PC-9 (cell line): Measurements from ENCODE around the gene AFG1L. TPM values are rescaled to one million over a fixed set of nuclear protein-coding genes. Genes with fewer than 3 reads are reported as not detected.

ENCODE experiments used
- BruUV-seq: library from RNA; stranded (reverse); fragments of 400-500 nt; replicated peaks from 2 replicates; lab custom pipeline; 2021; lab: Mats Ljungman, UMichigan
- CTCF ChIA-PET: fragments of 300-600 bp; sonication (Branson Sonifier 250); formaldehyde crosslinking; loops from one replicate; lab custom pipeline; 2022; ENCODE audit warnings: antibody characterized with exemption; lab: Charles Lee
- POLR2A ChIA-PET: fragments of 300-600 bp; sonication (Branson Sonifier 250); formaldehyde crosslinking; loops from one replicate; lab custom pipeline; 2022; ENCODE audit warnings: antibody characterized with exemption; ENCODE audit not compliant: unreplicated experiment; lab: Charles Lee
- DNase-seq, 2 experiments: peaks; one replicate each; pipeline versions ENCODE4 v3.0.0 to v3.0.0-alpha.2; 2015 to 2022; ENCODE audit warnings: mixed read lengths in 1 of 2
- H2AFZ ChIP-seq: fragments of 200-600 bp; sonication (generic); 2 replicates; pipeline ENCODE4 v1.8.1; 2017; ENCODE audit warnings: antibody characterized with exemption
- H3F3A ChIP-seq: fragments of 200-600 bp; sonication (generic); 2 replicates; pipeline ENCODE4 v1.8.1; 2017; ENCODE audit warnings: antibody characterized with exemption, mild to moderate bottlenecking, low read depth; ENCODE audit not compliant: insufficient read depth
- H3K27ac ChIP-seq: fragments of 200-600 bp; sonication (generic); 2 replicates; pipeline ENCODE4 v1.6.1; 2016; ENCODE audit warnings: mixed run types
- H3K27me3 ChIP-seq: fragments of 200-600 bp; sonication (generic); 2 replicates; pipeline ENCODE4 v1.6.1; 2016; ENCODE audit warnings: low read depth, mixed run types; ENCODE audit not compliant: insufficient read depth
- H3K36me3 ChIP-seq: fragments of 200-600 bp; sonication (generic); 2 replicates; pipeline ENCODE4 v1.6.1; 2016; ENCODE audit warnings: low read depth, mixed run types
- H3K4me1 ChIP-seq: fragments of 200-600 bp; sonication (generic); replicated peaks from 2 replicates; pipeline ENCODE4 v1.6.1; 2016; ENCODE audit warnings: mixed run types; ENCODE audit not compliant: insufficient read depth
- H3K4me2 ChIP-seq: fragments of 200-600 bp; sonication (generic); 2 replicates; pipeline ENCODE4 v1.6.1; 2017; ENCODE audit warnings: mixed run types
- H3K4me3 ChIP-seq: fragments of 200-600 bp; sonication (generic); 2 replicates; pipeline ENCODE4 v1.6.1; 2016; ENCODE audit warnings: mixed run types
- H3K79me2 ChIP-seq: fragments of 200-600 bp; sonication (generic); 2 replicates; pipeline ENCODE4 v1.6.1; 2017; ENCODE audit warnings: low read depth, mixed run types
- H3K9me2 ChIP-seq: fragments of 200-600 bp; sonication (generic); 2 replicates; pipeline ENCODE4 v1.8.1; 2017; ENCODE audit warnings: mild to moderate bottlenecking; ENCODE audit not compliant: insufficient read depth
- H3K9me3 ChIP-seq: fragments of 200-600 bp; sonication (generic); 2 replicates; pipeline ENCODE4 v1.8.1; 2016; ENCODE audit warnings: low read depth; ENCODE audit not compliant: insufficient read depth
- H4K20me1 ChIP-seq: fragments of 200-600 bp; sonication (generic); 2 replicates; pipeline ENCODE4 v1.8.1; 2017; ENCODE audit not compliant: insufficient read depth
- EZH2 ChIP-seq: fragments of 200-600 bp; sonication (generic); IDR thresholded peaks from 2 replicates; pipeline ENCODE4 v1.8.0; 2017; ENCODE audit warnings: antibody characterized with exemption, low read depth
- intact Hi-C: fragments of 100-400 bp; cut with micrococcal nuclease; formaldehyde crosslinking; loops from one replicate; pipeline ENCODE4 v1.10.0; 2022; ENCODE audit not compliant: unreplicated experiment
- total RNA-seq: library from RNA; stranded (reverse); gene quantifications from 2 replicates; pipeline ENCODE4 v1.2.3, GENCODE V29; 2021
- TF ChIP-seq, protein P1 (sequence below): fragments of 200-600 bp; sonication (generic); conservative IDR thresholded peaks from 2 replicates; pipeline ENCODE4 v1.6.1; 2017; ENCODE audit warnings: mixed run types, antibody characterized with exemption, mild to moderate bottlenecking, moderate library complexity

Gene AFG1L
- total RNA-seq, 1 experiment from 2014 or later: 8.9 TPM

DNA sequence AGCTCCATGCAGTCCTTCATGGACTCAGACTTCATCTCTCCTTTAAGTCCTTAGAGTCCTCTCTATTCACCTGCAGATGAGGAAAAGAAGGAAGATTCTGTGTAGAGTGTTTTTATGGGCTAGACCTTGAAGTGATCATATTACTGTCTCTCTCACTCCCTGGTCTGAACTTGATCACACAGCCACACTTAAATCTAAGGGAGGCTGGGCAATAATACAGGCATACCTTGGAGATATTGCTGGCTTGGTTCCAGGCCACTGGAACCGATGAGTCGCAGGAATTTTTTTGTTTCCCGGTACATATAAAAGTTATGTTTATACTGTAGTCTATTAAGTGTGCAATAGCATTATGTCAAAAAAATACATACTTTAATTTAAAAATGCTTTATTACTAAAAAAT lies 206.7 kb downstream of the AFG1L start:
- no peaks in the 10 kb centered on the region for H3K9me3 ChIP-seq
- H2AFZ ChIP-seq: no peak overlapping the region
- intact Hi-C loops: no loop called here
- H4K20me1 ChIP-seq: no peaks in the 10 kb centered on the region
- peaks cover 5% of the 10 kb centered on the region for H3F3A ChIP-seq
- TF ChIP-seq EZH2: no peak
- TF ChIP-seq, protein P1, sequence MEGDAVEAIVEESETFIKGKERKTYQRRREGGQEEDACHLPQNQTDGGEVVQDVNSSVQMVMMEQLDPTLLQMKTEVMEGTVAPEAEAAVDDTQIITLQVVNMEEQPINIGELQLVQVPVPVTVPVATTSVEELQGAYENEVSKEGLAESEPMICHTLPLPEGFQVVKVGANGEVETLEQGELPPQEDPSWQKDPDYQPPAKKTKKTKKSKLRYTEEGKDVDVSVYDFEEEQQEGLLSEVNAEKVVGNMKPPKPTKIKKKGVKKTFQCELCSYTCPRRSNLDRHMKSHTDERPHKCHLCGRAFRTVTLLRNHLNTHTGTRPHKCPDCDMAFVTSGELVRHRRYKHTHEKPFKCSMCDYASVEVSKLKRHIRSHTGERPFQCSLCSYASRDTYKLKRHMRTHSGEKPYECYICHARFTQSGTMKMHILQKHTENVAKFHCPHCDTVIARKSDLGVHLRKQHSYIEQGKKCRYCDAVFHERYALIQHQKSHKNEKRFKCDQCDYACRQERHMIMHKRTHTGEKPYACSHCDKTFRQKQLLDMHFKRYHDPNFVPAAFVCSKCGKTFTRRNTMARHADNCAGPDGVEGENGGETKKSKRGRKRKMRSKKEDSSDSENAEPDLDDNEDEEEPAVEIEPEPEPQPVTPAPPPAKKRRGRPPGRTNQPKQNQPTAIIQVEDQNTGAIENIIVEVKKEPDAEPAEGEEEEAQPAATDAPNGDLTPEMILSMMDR: no peak
- H3K27ac ChIP-seq: no peak overlapping the region
- CTCF ChIA-PET: no interaction called here
- no peaks in the 10 kb centered on the region for H3K79me2 ChIP-seq
- H3K4me3 ChIP-seq: no peak overlapping the region
- H3K4me2 ChIP-seq: no peak overlapping the region
- H3K4me1 ChIP-seq: peaks cover 9% of the 10 kb centered on the region; the same call in 1 of the 2 replicates
- no peaks in the 10 kb centered on the region for H3K36me3 ChIP-seq
- H3K9me2 ChIP-seq: no peaks in the 10 kb centered on the region
- no TSS peak for BruUV-seq
- no peaks in the 10 kb centered on the region for H3K27me3 ChIP-seq
- POLR2A ChIA-PET: no interaction called here
- peak; percentile 3 to 54 for DNase-seq

DNA sequence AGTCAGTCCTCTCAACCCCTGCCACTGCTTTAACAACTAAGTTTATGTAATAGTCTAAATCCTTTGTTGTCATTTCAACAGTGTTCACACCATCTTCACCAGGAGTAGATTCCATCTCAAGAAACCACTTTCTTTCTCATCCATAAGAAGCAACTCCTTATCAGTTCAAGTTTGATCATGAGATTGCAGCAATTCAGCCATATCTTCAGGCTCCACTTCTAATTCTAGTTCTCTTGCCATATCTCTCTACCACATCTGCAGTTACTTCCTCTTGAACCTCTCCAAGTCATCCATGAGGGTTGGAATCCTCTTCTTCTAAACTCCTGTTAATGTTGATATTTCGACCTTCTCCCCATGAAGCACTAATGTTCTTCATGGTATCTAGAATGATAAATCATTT lies 208.0 kb downstream of the AFG1L start:
- H3K27ac ChIP-seq: no peak overlapping the region
- no peaks in the 10 kb centered on the region for H3K36me3 ChIP-seq
- H3K4me3 ChIP-seq: no peak overlapping the region
- H3F3A ChIP-seq: peaks cover 5% of the 10 kb centered on the region; the same call in 1 of the 2 replicates
- no TSS peak for BruUV-seq
- intact Hi-C loops: no loop called here
- H3K4me1 ChIP-seq: peaks cover 9% of the 10 kb centered on the region; the same call in 1 of the 2 replicates
- H3K9me3 ChIP-seq: no peaks in the 10 kb centered on the region
- no peaks in the 10 kb centered on the region for H3K9me2 ChIP-seq
- H3K79me2 ChIP-seq: no peaks in the 10 kb centered on the region
- no peak for TF ChIP-seq EZH2
- TF ChIP-seq, protein P1: no peak
- H3K27me3 ChIP-seq: no peaks in the 10 kb centered on the region
- no peak overlapping the region for H3K4me2 ChIP-seq
- CTCF ChIA-PET: no interaction called here
- no peak overlapping the region for H2AFZ ChIP-seq
- DNase-seq: no peak
- POLR2A ChIA-PET: no interaction called here
- H4K20me1 ChIP-seq: no peaks in the 10 kb centered on the region

DNA sequence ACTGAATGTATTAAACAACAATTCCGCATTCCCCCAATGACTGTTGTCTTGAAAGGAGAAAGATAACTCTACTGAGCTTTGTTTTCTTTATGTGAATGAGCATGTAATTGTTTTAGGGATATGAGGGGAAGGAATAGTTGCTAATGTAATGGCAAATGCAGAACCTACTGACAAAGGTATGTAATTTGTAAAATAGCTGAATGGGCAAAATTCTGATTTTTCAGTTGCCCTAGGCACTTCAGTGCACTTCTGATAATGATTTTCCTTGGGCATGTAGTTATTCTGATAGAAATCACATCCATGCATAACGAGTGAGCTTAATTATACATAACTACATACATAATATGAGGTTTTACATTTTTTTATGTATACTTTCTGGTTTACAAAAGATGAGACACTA lies 212.5 kb downstream of the AFG1L start:
- no peaks in the 10 kb centered on the region for H3K4me1 ChIP-seq
- 0 out of 2 replicates have a peak, but pooled peaks cover 3% of the 10 kb centered on the region for H3K9me2 ChIP-seq
- POLR2A ChIA-PET: no interaction called here
- no TSS peak for BruUV-seq
- no peaks in the 10 kb centered on the region for H4K20me1 ChIP-seq
- no peaks in the 10 kb centered on the region for H3F3A ChIP-seq
- H3K4me2 ChIP-seq: no peak overlapping the region
- no peak overlapping the region for H2AFZ ChIP-seq
- no peak overlapping the region for H3K4me3 ChIP-seq
- DNase-seq: no peak
- H3K79me2 ChIP-seq: no peaks in the 10 kb centered on the region
- TF ChIP-seq EZH2: no peak
- TF ChIP-seq, protein P1: no peak
- no peaks in the 10 kb centered on the region for H3K27me3 ChIP-seq
- intact Hi-C loops: no loop called here
- no peak overlapping the region for H3K27ac ChIP-seq
- CTCF ChIA-PET: no interaction called here
- H3K36me3 ChIP-seq: no peaks in the 10 kb centered on the region
- H3K9me3 ChIP-seq: no peaks in the 10 kb centered on the region
